K562 (cell line): ENCODE data around the gene FABP3. TPM values are rescaled to one million over a fixed set of nuclear protein-coding genes. Genes with fewer than 3 reads are reported as not detected.

Experiments
- BCL6 ChIP-seq: fragments of 250-450 bp; sonication (Bioruptor Pico); IDR thresholded peaks from 2 replicates; pipeline ENCODE4 v1.4.0; 2020
- GTF2A2 ChIP-seq: IDR thresholded peaks from 2 replicates; pipeline ENCODE4 v1.6.1; 2016; ENCODE audit warnings: mild to moderate bottlenecking, missing genetic modification characterization, missing compliant biosample characterization
- L3MBTL2 ChIP-seq: fragments of 450-650 bp; IDR thresholded peaks from 2 replicates; pipeline ENCODE4 v1.6.1; 2016; ENCODE audit warnings: mild to moderate bottlenecking, moderate library complexity
- PCBP1 ChIP-seq: fragments of 200-400 bp; formaldehyde crosslinking; IDR thresholded peaks from 2 replicates; pipeline ENCODE4 v1.6.1; 2018; ENCODE audit warnings: mild to moderate bottlenecking, low read depth, low read length; ENCODE audit not compliant: poor library complexity, severe bottlenecking
- RFX5 ChIP-seq: IDR thresholded peaks from 2 replicates; pipeline ENCODE4 v1.6.1; 2011; ENCODE audit warnings: low read depth, mild to moderate bottlenecking, improper control_type of control experiment, low read length
- XRCC4 ChIP-seq: IDR thresholded peaks from one replicate; pipeline ENCODE4 v1.6.1; 2011; ENCODE audit not compliant: insufficient read depth, insufficient read length; ENCODE audit errors: extremely low read depth
- ZBED1 ChIP-seq: IDR thresholded peaks from 2 replicates; pipeline ENCODE4 v1.6.1; 2014
- ZNF24 ChIP-seq: fragments of 450-650 bp; IDR thresholded peaks from 2 replicates; pipeline ENCODE4 v1.6.1; 2016
- polyA plus RNA-seq, 8 experiments: library from polyadenylated mRNA; depleted of rRNA in 4 of 8; stranded (reverse) in 5 of 8; unstranded in 3 of 8; fragments of >200 nt; fragmentation: Nextera tagmentation in 2 of 8; fragmentation: Illumina TruSeq in 1 of 8; extraction: Ambion mirVana in 2 of 8; extraction: Trizol in 1 of 8; gene quantifications; 2 replicates each; pipeline versions ENCODE4 v1.2.1 to v1.2.3, GENCODE V29; 2011 to 2014; ENCODE audit warnings: inconsistent platforms in 1 of 8, missing spikeins in 1 of 8
- total RNA-seq, 7 experiments: library from RNA; depleted of rRNA in 6 of 7; stranded (reverse); fragments of >200 nt in 6 of 7; fragmentation: Illumina TruSeq in 2 of 7; extraction: Trizol in 2 of 7; gene quantifications; 2 replicates each; pipeline versions ENCODE4 v1.2.1 to v1.2.3, GENCODE V29; 2011 to 2021; ENCODE audit warnings: low replicate concordance in 1 of 7
- TF ChIP-seq, protein P1 (sequence below): sonication (generic); formaldehyde crosslinking; IDR thresholded peaks from 2 replicates; pipeline ENCODE4 v1.8.1; 2023; ENCODE audit warnings: missing genetic modification reagents, mild to moderate bottlenecking, borderline replicate concordance
- TF ChIP-seq, protein P2 (sequence below): fragments of 200-800 bp; sonication (Bioruptor generic); IDR thresholded peaks from 2 replicates; pipeline ENCODE4 v1.6.1; 2016; ENCODE audit warnings: missing genetic modification characterization, missing compliant biosample characterization
- TF ChIP-seq, protein P3 (sequence below): fragments of 250-450 bp; sonication (Bioruptor Pico); IDR thresholded peaks from 2 replicates; pipeline ENCODE4 v1.8.0; 2022; ENCODE audit warnings: inconsistent platforms
- TF ChIP-seq, protein P4 (sequence below): fragments of 450-650 bp; formaldehyde crosslinking; IDR thresholded peaks from 2 replicates; pipeline ENCODE4 v1.4.0; 2020; ENCODE audit warnings: mild to moderate bottlenecking, moderate library complexity

FABP3 gene
- total and polyA plus RNA-seq, 9 of the 15 experiments (the other 6 are each of a cell fraction or from before 2014, with no cell fraction given): 0.22 TPM; not detected in 8

DNA sequence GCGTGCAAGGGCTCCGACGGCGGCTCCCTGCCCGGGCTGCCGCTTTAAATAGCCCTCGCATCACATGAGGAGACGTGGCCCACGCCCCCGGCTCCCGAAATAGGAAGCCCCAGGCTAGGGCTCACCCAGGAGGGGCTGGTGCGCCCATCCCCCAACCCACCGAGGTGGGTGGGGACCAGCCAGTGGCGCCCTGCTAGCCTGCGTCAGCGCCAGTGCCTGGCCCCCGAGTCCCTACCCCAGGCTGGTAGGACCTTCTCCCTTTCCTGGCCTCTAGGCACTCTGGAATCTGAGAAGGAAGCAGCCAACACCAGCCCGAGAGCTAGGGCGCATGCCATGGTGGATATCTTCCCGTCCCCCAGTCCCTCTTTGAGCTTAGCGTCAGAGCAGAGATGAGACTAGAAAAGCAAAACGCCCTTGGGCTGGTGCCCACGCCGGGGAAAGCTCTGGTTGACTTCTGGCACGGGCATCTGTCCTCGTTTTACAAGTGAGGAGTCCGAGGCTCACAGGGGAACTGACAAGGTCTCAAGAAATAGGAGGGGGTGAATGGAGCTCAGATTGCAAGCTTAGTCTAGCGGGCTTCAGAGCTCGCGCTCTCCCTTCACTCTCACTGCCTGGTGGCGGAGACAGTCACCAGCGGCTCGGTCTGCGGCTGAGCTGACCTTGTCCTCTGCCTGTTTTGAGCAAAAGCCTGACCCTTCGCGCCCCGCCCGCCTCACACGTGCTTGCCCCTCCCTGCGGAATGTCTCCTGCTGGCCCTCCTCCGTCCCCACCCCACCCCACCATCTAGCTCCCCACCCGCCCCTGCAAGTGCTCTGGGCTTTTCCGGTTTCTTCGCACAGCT lies at the start of gene FABP3 (continued):
- TF ChIP-seq, protein P1, sequence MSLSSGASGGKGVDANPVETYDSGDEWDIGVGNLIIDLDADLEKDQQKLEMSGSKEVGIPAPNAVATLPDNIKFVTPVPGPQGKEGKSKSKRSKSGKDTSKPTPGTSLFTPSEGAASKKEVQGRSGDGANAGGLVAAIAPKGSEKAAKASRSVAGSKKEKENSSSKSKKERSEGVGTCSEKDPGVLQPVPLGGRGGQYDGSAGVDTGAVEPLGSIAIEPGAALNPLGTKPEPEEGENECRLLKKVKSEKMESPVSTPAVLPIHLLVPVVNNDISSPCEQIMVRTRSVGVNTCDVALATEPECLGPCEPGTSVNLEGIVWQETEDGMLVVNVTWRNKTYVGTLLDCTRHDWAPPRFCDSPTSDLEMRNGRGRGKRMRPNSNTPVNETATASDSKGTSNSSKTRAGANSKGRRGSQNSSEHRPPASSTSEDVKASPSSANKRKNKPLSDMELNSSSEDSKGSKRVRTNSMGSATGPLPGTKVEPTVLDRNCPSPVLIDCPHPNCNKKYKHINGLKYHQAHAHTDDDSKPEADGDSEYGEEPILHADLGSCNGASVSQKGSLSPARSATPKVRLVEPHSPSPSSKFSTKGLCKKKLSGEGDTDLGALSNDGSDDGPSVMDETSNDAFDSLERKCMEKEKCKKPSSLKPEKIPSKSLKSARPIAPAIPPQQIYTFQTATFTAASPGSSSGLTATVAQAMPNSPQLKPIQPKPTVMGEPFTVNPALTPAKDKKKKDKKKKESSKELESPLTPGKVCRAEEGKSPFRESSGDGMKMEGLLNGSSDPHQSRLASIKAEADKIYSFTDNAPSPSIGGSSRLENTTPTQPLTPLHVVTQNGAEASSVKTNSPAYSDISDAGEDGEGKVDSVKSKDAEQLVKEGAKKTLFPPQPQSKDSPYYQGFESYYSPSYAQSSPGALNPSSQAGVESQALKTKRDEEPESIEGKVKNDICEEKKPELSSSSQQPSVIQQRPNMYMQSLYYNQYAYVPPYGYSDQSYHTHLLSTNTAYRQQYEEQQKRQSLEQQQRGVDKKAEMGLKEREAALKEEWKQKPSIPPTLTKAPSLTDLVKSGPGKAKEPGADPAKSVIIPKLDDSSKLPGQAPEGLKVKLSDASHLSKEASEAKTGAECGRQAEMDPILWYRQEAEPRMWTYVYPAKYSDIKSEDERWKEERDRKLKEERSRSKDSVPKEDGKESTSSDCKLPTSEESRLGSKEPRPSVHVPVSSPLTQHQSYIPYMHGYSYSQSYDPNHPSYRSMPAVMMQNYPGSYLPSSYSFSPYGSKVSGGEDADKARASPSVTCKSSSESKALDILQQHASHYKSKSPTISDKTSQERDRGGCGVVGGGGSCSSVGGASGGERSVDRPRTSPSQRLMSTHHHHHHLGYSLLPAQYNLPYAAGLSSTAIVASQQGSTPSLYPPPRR: no peak
- TF ChIP-seq, protein P2, sequence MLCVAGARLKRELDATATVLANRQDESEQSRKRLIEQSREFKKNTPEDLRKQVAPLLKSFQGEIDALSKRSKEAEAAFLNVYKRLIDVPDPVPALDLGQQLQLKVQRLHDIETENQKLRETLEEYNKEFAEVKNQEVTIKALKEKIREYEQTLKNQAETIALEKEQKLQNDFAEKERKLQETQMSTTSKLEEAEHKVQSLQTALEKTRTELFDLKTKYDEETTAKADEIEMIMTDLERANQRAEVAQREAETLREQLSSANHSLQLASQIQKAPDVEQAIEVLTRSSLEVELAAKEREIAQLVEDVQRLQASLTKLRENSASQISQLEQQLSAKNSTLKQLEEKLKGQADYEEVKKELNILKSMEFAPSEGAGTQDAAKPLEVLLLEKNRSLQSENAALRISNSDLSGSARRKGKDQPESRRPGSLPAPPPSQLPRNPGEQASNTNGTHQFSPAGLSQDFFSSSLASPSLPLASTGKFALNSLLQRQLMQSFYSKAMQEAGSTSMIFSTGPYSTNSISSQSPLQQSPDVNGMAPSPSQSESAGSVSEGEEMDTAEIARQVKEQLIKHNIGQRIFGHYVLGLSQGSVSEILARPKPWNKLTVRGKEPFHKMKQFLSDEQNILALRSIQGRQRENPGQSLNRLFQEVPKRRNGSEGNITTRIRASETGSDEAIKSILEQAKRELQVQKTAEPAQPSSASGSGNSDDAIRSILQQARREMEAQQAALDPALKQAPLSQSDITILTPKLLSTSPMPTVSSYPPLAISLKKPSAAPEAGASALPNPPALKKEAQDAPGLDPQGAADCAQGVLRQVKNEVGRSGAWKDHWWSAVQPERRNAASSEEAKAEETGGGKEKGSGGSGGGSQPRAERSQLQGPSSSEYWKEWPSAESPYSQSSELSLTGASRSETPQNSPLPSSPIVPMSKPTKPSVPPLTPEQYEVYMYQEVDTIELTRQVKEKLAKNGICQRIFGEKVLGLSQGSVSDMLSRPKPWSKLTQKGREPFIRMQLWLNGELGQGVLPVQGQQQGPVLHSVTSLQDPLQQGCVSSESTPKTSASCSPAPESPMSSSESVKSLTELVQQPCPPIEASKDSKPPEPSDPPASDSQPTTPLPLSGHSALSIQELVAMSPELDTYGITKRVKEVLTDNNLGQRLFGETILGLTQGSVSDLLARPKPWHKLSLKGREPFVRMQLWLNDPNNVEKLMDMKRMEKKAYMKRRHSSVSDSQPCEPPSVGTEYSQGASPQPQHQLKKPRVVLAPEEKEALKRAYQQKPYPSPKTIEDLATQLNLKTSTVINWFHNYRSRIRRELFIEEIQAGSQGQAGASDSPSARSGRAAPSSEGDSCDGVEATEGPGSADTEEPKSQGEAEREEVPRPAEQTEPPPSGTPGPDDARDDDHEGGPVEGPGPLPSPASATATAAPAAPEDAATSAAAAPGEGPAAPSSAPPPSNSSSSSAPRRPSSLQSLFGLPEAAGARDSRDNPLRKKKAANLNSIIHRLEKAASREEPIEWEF (CRISPR knock-in tag): no peak
- TF ChIP-seq ZNF24 (no peak), GTF2A2 (tag) (no peak), L3MBTL2 (peak; percentile 83), PCBP1 (no peak), RFX5 (no peak), XRCC4 (no peak), ZBED1 (no peak), BCL6 (no peak)
- TF ChIP-seq, protein P3, sequence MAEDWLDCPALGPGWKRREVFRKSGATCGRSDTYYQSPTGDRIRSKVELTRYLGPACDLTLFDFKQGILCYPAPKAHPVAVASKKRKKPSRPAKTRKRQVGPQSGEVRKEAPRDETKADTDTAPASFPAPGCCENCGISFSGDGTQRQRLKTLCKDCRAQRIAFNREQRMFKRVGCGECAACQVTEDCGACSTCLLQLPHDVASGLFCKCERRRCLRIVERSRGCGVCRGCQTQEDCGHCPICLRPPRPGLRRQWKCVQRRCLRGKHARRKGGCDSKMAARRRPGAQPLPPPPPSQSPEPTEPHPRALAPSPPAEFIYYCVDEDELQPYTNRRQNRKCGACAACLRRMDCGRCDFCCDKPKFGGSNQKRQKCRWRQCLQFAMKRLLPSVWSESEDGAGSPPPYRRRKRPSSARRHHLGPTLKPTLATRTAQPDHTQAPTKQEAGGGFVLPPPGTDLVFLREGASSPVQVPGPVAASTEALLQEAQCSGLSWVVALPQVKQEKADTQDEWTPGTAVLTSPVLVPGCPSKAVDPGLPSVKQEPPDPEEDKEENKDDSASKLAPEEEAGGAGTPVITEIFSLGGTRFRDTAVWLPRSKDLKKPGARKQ (CRISPR knock-in tag): no peak
- TF ChIP-seq, protein P4, sequence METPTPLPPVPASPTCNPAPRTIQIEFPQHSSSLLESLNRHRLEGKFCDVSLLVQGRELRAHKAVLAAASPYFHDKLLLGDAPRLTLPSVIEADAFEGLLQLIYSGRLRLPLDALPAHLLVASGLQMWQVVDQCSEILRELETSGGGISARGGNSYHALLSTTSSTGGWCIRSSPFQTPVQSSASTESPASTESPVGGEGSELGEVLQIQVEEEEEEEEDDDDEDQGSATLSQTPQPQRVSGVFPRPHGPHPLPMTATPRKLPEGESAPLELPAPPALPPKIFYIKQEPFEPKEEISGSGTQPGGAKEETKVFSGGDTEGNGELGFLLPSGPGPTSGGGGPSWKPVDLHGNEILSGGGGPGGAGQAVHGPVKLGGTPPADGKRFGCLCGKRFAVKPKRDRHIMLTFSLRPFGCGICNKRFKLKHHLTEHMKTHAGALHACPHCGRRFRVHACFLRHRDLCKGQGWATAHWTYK (CRISPR knock-in tag): no peak
